GM13977 (cell line): ENCODE measurements around the gene RUVBL2.
A peak's percentile ranks its signal among the peaks of the same experiment; 100 is the strongest.
"Not testable (repeated sequence)": the region's sequence is repeated elsewhere in the genome, so short reads cannot be mapped to it uniquely, and the experiment has no call there.

Experiments used
- DNase-seq: peaks from one replicate; pipeline ENCODE4 v3.0.0; 2012; ENCODE audit warnings: low spot score
- CTCF ChIP-seq: IDR thresholded peaks from 2 replicates; pipeline ENCODE4 v1.5.1; 2012; ENCODE audit warnings: mild to moderate bottlenecking, control low read depth; ENCODE audit not compliant: insufficient read depth; ENCODE audit errors: extremely low read depth, missing control alignments
- in situ Hi-C: fragments of 300-500 bp; cut with MboI; formaldehyde crosslinking; loops from one replicate; pipeline ENCODE4 v1.12.0; 2022; ENCODE audit warnings: low sequenced_read_pairs, low pct_unique_long_range_greater_than_20kb, mixed read lengths, inconsistent platforms; ENCODE audit not compliant: unreplicated experiment

The RUVBL2 gene

GRCh38 chr19:49020342-49020741, 26.7 kb downstream of the RUVBL2 start:
- DNase-seq, result no peak
- TF ChIP-seq CTCF, result no peak

GRCh38 chr19:49020931-49021895, 27.5 kb downstream of the RUVBL2 start:
- DNase-seq, result peak; percentile 54
- no peak for TF ChIP-seq CTCF
- in situ Hi-C loops, result no loop called here

More at GRCh38 chr19:49020342-49020741, 26.7 kb downstream of the RUVBL2 start:
- in situ Hi-C loops, result no loop called here

GRCh38 chr19:49022116-49022515, 28.4 kb downstream of the RUVBL2 start:
- in situ Hi-C loops, result no loop called here

GRCh38 chr19:49024233-49024632, 30.5 kb downstream of the RUVBL2 start, which contains the start of gene CGB3:
CGB3 (minus strand) TSS chr19:49024333; CDS start chr19:49023971, 362 bp downstream.
- in situ Hi-C loops, DNase-seq: not testable (repeated sequence)

More at GRCh38 chr19:49022116-49022515, 28.4 kb downstream of the RUVBL2 start:
- DNase-seq, result no peak
- no peak for TF ChIP-seq CTCF

GRCh38 chr19:49025088-49025487, 31.4 kb downstream of the RUVBL2 start:
- in situ Hi-C loops, result not testable (repeated sequence)

GRCh38 chr19:49025599-49025998, 31.9 kb downstream of the RUVBL2 start:
- DNase-seq, in situ Hi-C loops: not testable (repeated sequence)

More at GRCh38 chr19:49025088-49025487, 31.4 kb downstream of the RUVBL2 start:
- DNase-seq, result not testable (repeated sequence)

- DNase-seq, in situ Hi-C loops: not testable (repeated sequence)
These were observed 35.0 kb downstream of the RUVBL2 start for GRCh38 chr19:49028686-49029085.

- in situ Hi-C loops, DNase-seq: not testable (repeated sequence)
These were observed 36.1 kb downstream of the RUVBL2 start for GRCh38 chr19:49029749-49030148.

- in situ Hi-C loops, DNase-seq: not testable (repeated sequence)
These were observed 36.6 kb downstream of the RUVBL2 start for GRCh38 chr19:49030323-49030722.
